HepG2 (cell line): ENCODE measurements around the gene ARVCF. TPM values are rescaled to one million over a fixed set of nuclear protein-coding genes. Genes with fewer than 3 reads are reported as not detected.

Experiments used
- FOXK1 ChIP-seq: sonication (generic); formaldehyde crosslinking; IDR thresholded peaks from 2 replicates; pipeline ENCODE4 v1.4.0; 2020; ENCODE audit warnings: low read depth, missing genetic modification reagents, borderline replicate concordance
- GLI4 ChIP-seq: sonication (generic); formaldehyde crosslinking; IDR thresholded peaks from 2 replicates; pipeline ENCODE4 v1.5.1; 2020; ENCODE audit warnings: missing genetic modification reagents, mild to moderate bottlenecking, moderate library complexity, borderline replicate concordance
- GZF1 ChIP-seq: sonication (generic); formaldehyde crosslinking; IDR thresholded peaks from 2 replicates; pipeline ENCODE4 v1.5.1; 2020; ENCODE audit warnings: mild to moderate bottlenecking, missing genetic modification reagents
- HNF4A ChIP-seq: sonication (generic); formaldehyde crosslinking; IDR thresholded peaks from 2 replicates; pipeline ENCODE4 v1.4.0; 2020; ENCODE audit warnings: missing genetic modification reagents
- KLF12 ChIP-seq: sonication (generic); formaldehyde crosslinking; IDR thresholded peaks from 2 replicates; pipeline ENCODE4 v1.4.0; 2020; ENCODE audit warnings: missing genetic modification reagents, borderline replicate concordance
- KLF6 ChIP-seq: IDR thresholded peaks from 2 replicates; pipeline ENCODE4 v1.8.0; 2016; ENCODE audit warnings: missing biosample characterization, missing genetic modification reagents
- MATR3 ChIP-seq: sonication (generic); formaldehyde crosslinking; IDR thresholded peaks from 2 replicates; pipeline ENCODE4 v1.4.0; 2020; ENCODE audit warnings: missing genetic modification reagents
- SIN3B ChIP-seq: fragments of 150-350 bp; IDR thresholded peaks from 2 replicates; pipeline ENCODE4 v1.6.1; 2014; ENCODE audit warnings: low read length
- ZNF318 ChIP-seq: sonication (generic); formaldehyde crosslinking; IDR thresholded peaks from 2 replicates; pipeline ENCODE4 v1.4.0; 2020; ENCODE audit warnings: mild to moderate bottlenecking, missing genetic modification reagents
- ZNF569 ChIP-seq: sonication (generic); formaldehyde crosslinking; IDR thresholded peaks from 2 replicates; pipeline ENCODE4 v1.5.0; 2020; ENCODE audit warnings: mild to moderate bottlenecking, missing genetic modification reagents, moderate library complexity, borderline replicate concordance
- polyA plus RNA-seq, 8 experiments: library from polyadenylated mRNA; depleted of rRNA in 3 of 8; stranded (reverse) in 7 of 8; unstranded in 1 of 8; fragments of >200 nt; fragmentation: Illumina TruSeq in 4 of 8; extraction: Trizol in 4 of 8; gene quantifications; 2 replicates each; pipeline versions ENCODE4 v1.2.1 to v1.2.3, GENCODE V29; 2011 to 2016; ENCODE audit warnings: low read depth in 4 of 8, missing spikeins in 1 of 8, mixed read lengths in 1 of 8; ENCODE audit not compliant: insufficient read depth in 1 of 8
- total RNA-seq, 5 experiments: library from RNA; depleted of rRNA; stranded (reverse); fragments of >200 nt; fragmentation: Illumina TruSeq; extraction: Trizol; gene quantifications; 2 replicates each; pipeline ENCODE4 v1.2.3, GENCODE V29; 2016; ENCODE audit warnings: low read depth in 1 of 5
- TF ChIP-seq, protein P1 (sequence below): sonication (generic); formaldehyde crosslinking; IDR thresholded peaks from 2 replicates; pipeline ENCODE4 v1.4.0; 2020; ENCODE audit warnings: missing genetic modification reagents, borderline replicate concordance
- TF ChIP-seq, protein P2 (sequence below): sonication (generic); formaldehyde crosslinking; IDR thresholded peaks from 2 replicates; pipeline ENCODE4 v1.4.0; 2020; ENCODE audit warnings: missing genetic modification reagents

ARVCF gene
- total and polyA plus RNA-seq, 2 of the 13 experiments (the other 11 are each of a cell fraction or from before 2014, with no cell fraction given) = 16.4 to 17.7 TPM

DNA sequence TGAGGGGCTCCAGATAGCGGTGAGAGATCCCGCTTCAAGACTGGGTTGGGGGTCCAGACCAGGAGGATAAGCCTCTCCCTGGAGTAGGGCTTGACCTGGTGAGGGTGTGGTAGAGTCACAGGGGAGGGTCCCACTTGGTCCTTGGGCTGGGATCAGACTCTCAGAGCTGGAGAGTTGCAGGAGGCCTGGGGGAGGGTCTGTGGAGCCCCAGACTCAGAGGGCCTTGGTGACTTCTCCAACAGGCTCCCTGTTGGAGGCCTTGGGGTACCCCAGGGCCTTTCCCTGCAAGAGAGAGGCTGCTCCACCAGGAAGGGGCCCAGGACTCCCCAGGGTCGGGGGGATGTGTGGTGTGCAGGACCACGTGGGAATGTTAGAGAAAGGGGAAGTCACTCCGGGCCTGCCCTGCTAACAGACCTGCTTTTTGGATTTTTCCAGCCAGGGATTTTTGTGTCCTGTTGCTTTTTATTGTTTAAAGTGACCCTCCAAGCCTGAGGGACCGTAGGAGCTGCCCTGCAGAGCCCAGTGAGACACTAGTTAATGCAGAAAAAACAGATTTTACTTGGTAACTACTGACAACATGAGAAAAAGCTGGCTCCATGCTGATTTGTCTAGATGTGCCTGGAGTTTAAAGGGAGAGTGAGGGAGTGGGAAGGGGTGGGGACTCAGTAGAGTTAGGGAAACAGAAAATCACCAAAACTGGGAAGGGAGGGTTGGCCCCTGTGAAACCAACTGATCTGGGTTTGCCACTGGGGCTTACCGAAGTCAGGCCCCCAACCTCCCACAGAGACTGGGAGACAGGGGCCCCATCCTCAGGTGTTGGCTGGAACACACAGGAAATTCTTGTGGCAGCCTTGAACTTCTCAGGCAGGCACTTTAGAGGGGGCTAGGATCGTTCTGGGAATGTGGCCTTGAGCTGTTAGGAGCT, 74.2 kb downstream of the ARVCF start (continued):
- TF ChIP-seq ZNF318 (CRISPR knock-in tag) (no peak), GZF1 (CRISPR knock-in tag) (no peak), KLF12 (CRISPR knock-in tag) (no peak), HNF4A (peak; percentile 47), GLI4 (CRISPR knock-in tag) (0 out of 2 replicates have a peak, but pooled peaks have one; percentile 67), SIN3B (no peak), FOXK1 (no peak), ZNF569 (no peak), KLF6 (CRISPR knock-in tag) (no peak), MATR3 (CRISPR knock-in tag) (no peak)
- TF ChIP-seq, protein P1, sequence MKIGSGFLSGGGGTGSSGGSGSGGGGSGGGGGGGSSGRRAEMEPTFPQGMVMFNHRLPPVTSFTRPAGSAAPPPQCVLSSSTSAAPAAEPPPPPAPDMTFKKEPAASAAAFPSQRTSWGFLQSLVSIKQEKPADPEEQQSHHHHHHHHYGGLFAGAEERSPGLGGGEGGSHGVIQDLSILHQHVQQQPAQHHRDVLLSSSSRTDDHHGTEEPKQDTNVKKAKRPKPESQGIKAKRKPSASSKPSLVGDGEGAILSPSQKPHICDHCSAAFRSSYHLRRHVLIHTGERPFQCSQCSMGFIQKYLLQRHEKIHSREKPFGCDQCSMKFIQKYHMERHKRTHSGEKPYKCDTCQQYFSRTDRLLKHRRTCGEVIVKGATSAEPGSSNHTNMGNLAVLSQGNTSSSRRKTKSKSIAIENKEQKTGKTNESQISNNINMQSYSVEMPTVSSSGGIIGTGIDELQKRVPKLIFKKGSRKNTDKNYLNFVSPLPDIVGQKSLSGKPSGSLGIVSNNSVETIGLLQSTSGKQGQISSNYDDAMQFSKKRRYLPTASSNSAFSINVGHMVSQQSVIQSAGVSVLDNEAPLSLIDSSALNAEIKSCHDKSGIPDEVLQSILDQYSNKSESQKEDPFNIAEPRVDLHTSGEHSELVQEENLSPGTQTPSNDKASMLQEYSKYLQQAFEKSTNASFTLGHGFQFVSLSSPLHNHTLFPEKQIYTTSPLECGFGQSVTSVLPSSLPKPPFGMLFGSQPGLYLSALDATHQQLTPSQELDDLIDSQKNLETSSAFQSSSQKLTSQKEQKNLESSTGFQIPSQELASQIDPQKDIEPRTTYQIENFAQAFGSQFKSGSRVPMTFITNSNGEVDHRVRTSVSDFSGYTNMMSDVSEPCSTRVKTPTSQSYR (CRISPR knock-in tag) = no peak
- TF ChIP-seq, protein P2, sequence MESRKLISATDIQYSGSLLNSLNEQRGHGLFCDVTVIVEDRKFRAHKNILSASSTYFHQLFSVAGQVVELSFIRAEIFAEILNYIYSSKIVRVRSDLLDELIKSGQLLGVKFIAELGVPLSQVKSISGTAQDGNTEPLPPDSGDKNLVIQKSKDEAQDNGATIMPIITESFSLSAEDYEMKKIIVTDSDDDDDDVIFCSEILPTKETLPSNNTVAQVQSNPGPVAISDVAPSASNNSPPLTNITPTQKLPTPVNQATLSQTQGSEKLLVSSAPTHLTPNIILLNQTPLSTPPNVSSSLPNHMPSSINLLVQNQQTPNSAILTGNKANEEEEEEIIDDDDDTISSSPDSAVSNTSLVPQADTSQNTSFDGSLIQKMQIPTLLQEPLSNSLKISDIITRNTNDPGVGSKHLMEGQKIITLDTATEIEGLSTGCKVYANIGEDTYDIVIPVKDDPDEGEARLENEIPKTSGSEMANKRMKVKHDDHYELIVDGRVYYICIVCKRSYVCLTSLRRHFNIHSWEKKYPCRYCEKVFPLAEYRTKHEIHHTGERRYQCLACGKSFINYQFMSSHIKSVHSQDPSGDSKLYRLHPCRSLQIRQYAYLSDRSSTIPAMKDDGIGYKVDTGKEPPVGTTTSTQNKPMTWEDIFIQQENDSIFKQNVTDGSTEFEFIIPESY (CRISPR knock-in tag) = no peak
